ENCODE results near the gene GYS2. TPM values are rescaled to one million over a fixed set of nuclear protein-coding genes. Genes with fewer than 3 reads are reported as not detected.

Gene GYS2
- total and polyA plus RNA-seq, 9 of the 15 experiments (the other 6 are each of a cell fraction or from before 2014, with no cell fraction given): not detected

Other genes with a start within 250 kb of the GYS2 start
- not detected in 2 replicates for gene IAPP, start 231.9 kb downstream of the GYS2 start, total RNA-seq (2014; rRNA removed)
- not detected in 2 replicates for gene IAPP, start 231.9 kb downstream of the GYS2 start, total RNA-seq (2014; rRNA removed; fragmentation: Illumina TruSeq; extraction: Trizol)
- not detected in 2 replicates for gene IAPP, start 231.9 kb downstream of the GYS2 start, total RNA-seq (2015; rRNA removed; fragmentation: Illumina TruSeq; extraction: Trizol)
- not detected in 2 replicates for gene IAPP, start 231.9 kb downstream of the GYS2 start, total RNA-seq (2021)
- not detected in 2 replicates for gene IAPP, start 231.9 kb downstream of the GYS2 start, polyA plus RNA-seq (2011; rRNA removed)
- not detected in 2 replicates for gene IAPP, start 231.9 kb downstream of the GYS2 start, polyA plus RNA-seq (2014; fragmentation: Illumina TruSeq; extraction: Trizol)
- gene IAPP, start 231.9 kb downstream of the GYS2 start, polyA plus RNA-seq (2014; fragmentation: Nextera tagmentation; extraction: Ambion mirVana): not detected
- not detected in 2 replicates for gene IAPP, start 231.9 kb downstream of the GYS2 start, polyA plus RNA-seq (2014; rRNA removed)
- gene PYROXD1, start 167.2 kb downstream of the GYS2 start, total RNA-seq (2014; rRNA removed): 3.5 and 4.0 TPM in 2 replicates
- 7.9 and 8.3 TPM in 2 replicates for gene PYROXD1, start 167.2 kb downstream of the GYS2 start, total RNA-seq (2014; rRNA removed; fragmentation: Illumina TruSeq; extraction: Trizol)
- 4.4 and 5.0 TPM in 2 replicates for gene PYROXD1, start 167.2 kb downstream of the GYS2 start, total RNA-seq (2015; rRNA removed; fragmentation: Illumina TruSeq; extraction: Trizol)
- gene PYROXD1, start 167.2 kb downstream of the GYS2 start, total RNA-seq (2021): 9.0 and 9.3 TPM in 2 replicates
- 7.4 and 8.2 TPM in 2 replicates for gene PYROXD1, start 167.2 kb downstream of the GYS2 start, polyA plus RNA-seq (2011; rRNA removed)
- 6.1 and 6.8 TPM in 2 replicates for gene PYROXD1, start 167.2 kb downstream of the GYS2 start, polyA plus RNA-seq (2014; fragmentation: Illumina TruSeq; extraction: Trizol)
- gene PYROXD1, start 167.2 kb downstream of the GYS2 start, polyA plus RNA-seq (2014; fragmentation: Nextera tagmentation; extraction: Ambion mirVana): 1 to 10 TPM; 4.7 to 5.8 TPM
- 5.7 and 6.0 TPM in 2 replicates for gene PYROXD1, start 167.2 kb downstream of the GYS2 start, polyA plus RNA-seq (2014; rRNA removed)
- 20.6 and 22.2 TPM in 2 replicates for gene RECQL, start 103.2 kb downstream of the GYS2 start, total RNA-seq (2014; rRNA removed)
- gene RECQL, start 103.2 kb downstream of the GYS2 start, total RNA-seq (2014; rRNA removed; fragmentation: Illumina TruSeq; extraction: Trizol): 44.7 and 50.4 TPM in 2 replicates
- 28.6 and 34.5 TPM in 2 replicates for gene RECQL, start 103.2 kb downstream of the GYS2 start, total RNA-seq (2015; rRNA removed; fragmentation: Illumina TruSeq; extraction: Trizol)
- gene RECQL, start 103.2 kb downstream of the GYS2 start, total RNA-seq (2021): 22.8 and 23.3 TPM in 2 replicates
- 21.0 and 27.2 TPM in 2 replicates for gene RECQL, start 103.2 kb downstream of the GYS2 start, polyA plus RNA-seq (2011; rRNA removed)
- gene RECQL, start 103.2 kb downstream of the GYS2 start, polyA plus RNA-seq (2014; fragmentation: Illumina TruSeq; extraction: Trizol): 26.9 and 30.4 TPM in 2 replicates
- 10 to 100 TPM; 28.5 to 33.7 TPM for gene RECQL, start 103.2 kb downstream of the GYS2 start, polyA plus RNA-seq (2014; fragmentation: Nextera tagmentation; extraction: Ambion mirVana)
- 21.2 and 25.4 TPM in 2 replicates for gene RECQL, start 103.2 kb downstream of the GYS2 start, polyA plus RNA-seq (2014; rRNA removed)
- gene GOLT1B, start 103.1 kb downstream of the GYS2 start, total RNA-seq (2014; rRNA removed): 9.4 and 10.1 TPM in 2 replicates
- gene GOLT1B, start 103.1 kb downstream of the GYS2 start, total RNA-seq (2014; rRNA removed; fragmentation: Illumina TruSeq; extraction: Trizol): 31.5 and 35.8 TPM in 2 replicates
- gene GOLT1B, start 103.1 kb downstream of the GYS2 start, total RNA-seq (2015; rRNA removed; fragmentation: Illumina TruSeq; extraction: Trizol): 24.9 and 27.7 TPM in 2 replicates
- gene GOLT1B, start 103.1 kb downstream of the GYS2 start, total RNA-seq (2021): 20.1 and 24.5 TPM in 2 replicates
- 25.4 and 26.3 TPM in 2 replicates for gene GOLT1B, start 103.1 kb downstream of the GYS2 start, polyA plus RNA-seq (2011; rRNA removed)
- gene GOLT1B, start 103.1 kb downstream of the GYS2 start, polyA plus RNA-seq (2014; fragmentation: Illumina TruSeq; extraction: Trizol): 22.8 and 26.7 TPM in 2 replicates
- 10 to 100 TPM; 46.5 to 66.1 TPM for gene GOLT1B, start 103.1 kb downstream of the GYS2 start, polyA plus RNA-seq (2014; fragmentation: Nextera tagmentation; extraction: Ambion mirVana)
- 16.4 and 20.3 TPM in 2 replicates for gene GOLT1B, start 103.1 kb downstream of the GYS2 start, polyA plus RNA-seq (2014; rRNA removed)
- 0.23 TPM in 1 of 2 replicates, not detected in the other for gene SPX, start 78.6 kb downstream of the GYS2 start, total RNA-seq (2014; rRNA removed)
- 0.11 and 0.13 TPM in 2 replicates for gene SPX, start 78.6 kb downstream of the GYS2 start, total RNA-seq (2014; rRNA removed; fragmentation: Illumina TruSeq; extraction: Trizol)
- gene SPX, start 78.6 kb downstream of the GYS2 start, total RNA-seq (2015; rRNA removed; fragmentation: Illumina TruSeq; extraction: Trizol): 0.11 and 0.40 TPM in 2 replicates
- gene SPX, start 78.6 kb downstream of the GYS2 start, total RNA-seq (2021): 0.11 TPM in 2 replicates
- 0.05 and 0.14 TPM in 2 replicates for gene SPX, start 78.6 kb downstream of the GYS2 start, polyA plus RNA-seq (2011; rRNA removed)
- gene SPX, start 78.6 kb downstream of the GYS2 start, polyA plus RNA-seq (2014; fragmentation: Illumina TruSeq; extraction: Trizol): 0.06 TPM in 1 of 2 replicates, not detected in the other
- under 1 TPM; 0.10 to 0.21 TPM for gene SPX, start 78.6 kb downstream of the GYS2 start, polyA plus RNA-seq (2014; fragmentation: Nextera tagmentation; extraction: Ambion mirVana)
- 0.16 TPM in 1 of 2 replicates, not detected in the other for gene SPX, start 78.6 kb downstream of the GYS2 start, polyA plus RNA-seq (2014; rRNA removed)
- 710 and 743 TPM in 2 replicates for gene LDHB, start 53.0 kb upstream of the GYS2 start, total RNA-seq (2014; rRNA removed)
- 1,339 and 1,452 TPM in 2 replicates for gene LDHB, start 53.0 kb upstream of the GYS2 start, total RNA-seq (2014; rRNA removed; fragmentation: Illumina TruSeq; extraction: Trizol)
- gene LDHB, start 53.0 kb upstream of the GYS2 start, total RNA-seq (2015; rRNA removed; fragmentation: Illumina TruSeq; extraction: Trizol): 871 and 888 TPM in 2 replicates
- gene LDHB, start 53.0 kb upstream of the GYS2 start, total RNA-seq (2021): 919 and 939 TPM in 2 replicates
- 993 and 1,477 TPM in 2 replicates for gene LDHB, start 53.0 kb upstream of the GYS2 start, polyA plus RNA-seq (2011; rRNA removed)
- gene LDHB, start 53.0 kb upstream of the GYS2 start, polyA plus RNA-seq (2014; fragmentation: Illumina TruSeq; extraction: Trizol): 968 and 1,051 TPM in 2 replicates
- 1,000 to 10,000 TPM; 2,666 to 2,680 TPM for gene LDHB, start 53.0 kb upstream of the GYS2 start, polyA plus RNA-seq (2014; fragmentation: Nextera tagmentation; extraction: Ambion mirVana)
- 875 and 947 TPM in 2 replicates for gene LDHB, start 53.0 kb upstream of the GYS2 start, polyA plus RNA-seq (2014; rRNA removed)
- 1.3 TPM in 2 replicates for gene KCNJ8, start 169.9 kb upstream of the GYS2 start, total RNA-seq (2014; rRNA removed)
- gene KCNJ8, start 169.9 kb upstream of the GYS2 start, total RNA-seq (2014; rRNA removed; fragmentation: Illumina TruSeq; extraction: Trizol): 1.1 and 1.4 TPM in 2 replicates
- 1.4 and 1.8 TPM in 2 replicates for gene KCNJ8, start 169.9 kb upstream of the GYS2 start, total RNA-seq (2015; rRNA removed; fragmentation: Illumina TruSeq; extraction: Trizol)
- gene KCNJ8, start 169.9 kb upstream of the GYS2 start, total RNA-seq (2021): 1.3 and 1.5 TPM in 2 replicates
- 0.58 and 3.6 TPM in 2 replicates for gene KCNJ8, start 169.9 kb upstream of the GYS2 start, polyA plus RNA-seq (2011; rRNA removed)
- 1.0 TPM in 2 replicates for gene KCNJ8, start 169.9 kb upstream of the GYS2 start, polyA plus RNA-seq (2014; fragmentation: Illumina TruSeq; extraction: Trizol)
- gene KCNJ8, start 169.9 kb upstream of the GYS2 start, polyA plus RNA-seq (2014; fragmentation: Nextera tagmentation; extraction: Ambion mirVana): under 1 TPM; 0.28 to 0.29 TPM
- gene KCNJ8, start 169.9 kb upstream of the GYS2 start, polyA plus RNA-seq (2014; rRNA removed): 0.51 and 1.1 TPM in 2 replicates

All from K562 (cell line).